ENCODE data around the gene DNAJB13. TPM values are rescaled to one million over a fixed set of nuclear protein-coding genes. Genes with fewer than 3 reads are reported as not detected.

The DNAJB13 gene
- polyA plus RNA-seq, 1 donor from 2014 or later: not detected

- Histone ChIP-seq H3K79me2 (replicated peaks; ENCODE audit: insufficient read depth, low read length) (no peaks in the 10 kb centered on the region), H3K4me2 (ENCODE audit: low read length) (no peak overlapping the region), H3K9me3 (ENCODE audit: low read length) (no peaks in the 10 kb centered on the region), H3K4me3 (ENCODE audit: low read length) (no peak overlapping the region), H3K27ac (ENCODE audit: low read length) (no peak overlapping the region), H3K36me3 (ENCODE audit: insufficient read depth, low read length) (no peaks in the 10 kb centered on the region), H3F3A (ENCODE audit: insufficient read depth, low read length, poor library complexity, severe bottlenecking) (no peaks in the 10 kb centered on the region), H3K27me3 (ENCODE audit: insufficient read depth, low read depth, low read length) (no peaks in the 10 kb centered on the region), H2AFZ (ENCODE audit: low read depth, low read length) (no peak overlapping the region), H3K9me2 (ENCODE audit: insufficient read depth, low read length) (no peaks in the 10 kb centered on the region), H4K20me1 (ENCODE audit: insufficient read depth) (no peaks in the 10 kb centered on the region), H3K9ac (ENCODE audit: low read length) (no peak overlapping the region)
- TF ChIP-seq RAD21 (conservative IDR thresholded peaks at IDR 0.05) (no peak), EZH2 (IDR thresholded peaks at IDR 0.05; ENCODE audit: borderline replicate concordance, insufficient read depth, low read length, poor library complexity, severe bottlenecking) (no peak), EP300 (conservative IDR thresholded peaks at IDR 0.05; ENCODE audit: poor library complexity, severe bottlenecking) (no peak), MXI1 (conservative IDR thresholded peaks at IDR 0.05; ENCODE audit: poor library complexity, severe bottlenecking) (no peak), POLR2AphosphoS5 (IDR thresholded peaks at IDR 0.05) (no peak), TAF1 (IDR thresholded peaks at IDR 0.05; ENCODE audit: low read depth) (no peak), REST (IDR thresholded peaks at IDR 0.05; ENCODE audit: borderline replicate concordance) (no peak), SMC3 (conservative IDR thresholded peaks at IDR 0.05; ENCODE audit: poor library complexity) (no peak)
- TF ChIP-seq, protein P1, sequence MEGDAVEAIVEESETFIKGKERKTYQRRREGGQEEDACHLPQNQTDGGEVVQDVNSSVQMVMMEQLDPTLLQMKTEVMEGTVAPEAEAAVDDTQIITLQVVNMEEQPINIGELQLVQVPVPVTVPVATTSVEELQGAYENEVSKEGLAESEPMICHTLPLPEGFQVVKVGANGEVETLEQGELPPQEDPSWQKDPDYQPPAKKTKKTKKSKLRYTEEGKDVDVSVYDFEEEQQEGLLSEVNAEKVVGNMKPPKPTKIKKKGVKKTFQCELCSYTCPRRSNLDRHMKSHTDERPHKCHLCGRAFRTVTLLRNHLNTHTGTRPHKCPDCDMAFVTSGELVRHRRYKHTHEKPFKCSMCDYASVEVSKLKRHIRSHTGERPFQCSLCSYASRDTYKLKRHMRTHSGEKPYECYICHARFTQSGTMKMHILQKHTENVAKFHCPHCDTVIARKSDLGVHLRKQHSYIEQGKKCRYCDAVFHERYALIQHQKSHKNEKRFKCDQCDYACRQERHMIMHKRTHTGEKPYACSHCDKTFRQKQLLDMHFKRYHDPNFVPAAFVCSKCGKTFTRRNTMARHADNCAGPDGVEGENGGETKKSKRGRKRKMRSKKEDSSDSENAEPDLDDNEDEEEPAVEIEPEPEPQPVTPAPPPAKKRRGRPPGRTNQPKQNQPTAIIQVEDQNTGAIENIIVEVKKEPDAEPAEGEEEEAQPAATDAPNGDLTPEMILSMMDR (IDR thresholded peaks at IDR 0.05; ENCODE audit: poor library complexity, severe bottlenecking): no peak
These were observed 19.4 kb downstream of the DNAJB13 start for GRCh38 chr11:73969991-73970800.

DNA sequence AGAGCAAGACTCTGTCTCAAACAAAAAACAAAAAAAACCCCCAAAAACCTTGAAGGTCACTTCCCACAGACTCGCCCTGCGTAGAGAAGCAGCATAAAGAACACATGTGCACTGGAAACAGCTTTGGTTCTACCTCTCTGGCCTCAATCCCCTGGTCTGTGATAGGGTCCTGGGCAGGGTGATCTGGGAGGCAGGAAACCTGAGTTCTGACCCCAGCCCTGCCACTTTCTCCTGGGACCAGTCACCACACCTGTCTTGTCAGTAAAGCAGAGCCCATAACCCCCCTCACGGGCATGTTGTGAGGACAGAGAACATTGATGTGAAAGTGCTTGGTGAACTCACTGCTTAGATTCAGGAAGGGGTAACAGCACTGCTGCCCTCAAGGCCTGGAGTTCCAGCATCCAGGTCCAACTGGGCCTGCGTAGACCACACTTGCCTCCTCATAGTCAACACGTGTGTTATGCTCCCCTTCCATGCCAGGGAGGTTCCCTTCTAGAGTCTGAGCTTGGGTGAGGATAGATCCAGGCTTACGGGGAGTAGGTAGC lies 20.4 kb downstream of the DNAJB13 start:
- H3K4me3 ChIP-seq (ENCODE audit: low read length): no peak overlapping the region
- no peaks in the 10 kb centered on the region for H3K79me2 ChIP-seq (replicated peaks; ENCODE audit: insufficient read depth, low read length)
- TF ChIP-seq REST (IDR thresholded peaks at IDR 0.05; ENCODE audit: borderline replicate concordance) (no peak), POLR2AphosphoS5 (IDR thresholded peaks at IDR 0.05) (no peak), EZH2 (IDR thresholded peaks at IDR 0.05; ENCODE audit: borderline replicate concordance, insufficient read depth, low read length, poor library complexity, severe bottlenecking) (no peak), EP300 (conservative IDR thresholded peaks at IDR 0.05; ENCODE audit: poor library complexity, severe bottlenecking) (no peak)
- TF ChIP-seq, protein P1 (IDR thresholded peaks at IDR 0.05; ENCODE audit: poor library complexity, severe bottlenecking): no peak
- no peak overlapping the region for H3K27ac ChIP-seq (ENCODE audit: low read length)
- no peak overlapping the region for H3K9ac ChIP-seq (ENCODE audit: low read length)
- H3K36me3 ChIP-seq (ENCODE audit: insufficient read depth, low read length): no peaks in the 10 kb centered on the region
- H4K20me1 ChIP-seq (ENCODE audit: insufficient read depth): no peaks in the 10 kb centered on the region
- H3K9me2 ChIP-seq (ENCODE audit: insufficient read depth, low read length): no peaks in the 10 kb centered on the region
- H3K9me3 ChIP-seq (ENCODE audit: low read length): no peaks in the 10 kb centered on the region
- H3F3A ChIP-seq (ENCODE audit: insufficient read depth, low read length, poor library complexity, severe bottlenecking): no peaks in the 10 kb centered on the region
- H3K4me2 ChIP-seq (ENCODE audit: low read length): no peak overlapping the region
- no peak overlapping the region for H2AFZ ChIP-seq (ENCODE audit: low read depth, low read length)
- H3K27me3 ChIP-seq (ENCODE audit: insufficient read depth, low read depth, low read length): no peaks in the 10 kb centered on the region
